SK-N-SH treated with all-trans-retinoic acid at 6 μM for 48 hours (cell line): ENCODE measurements around the gene CXorf65.

Experiments used
- OSR1 ChIP-seq: fragments of 250-450 bp; sonication (Bioruptor Pico); IDR thresholded peaks from 2 replicates; pipeline ENCODE4 v1.8.0; 2022; ENCODE audit warnings: moderate library complexity, mild to moderate bottlenecking, inconsistent platforms
- TCF4 ChIP-seq: fragments of 250-450 bp; sonication (Bioruptor Pico); IDR thresholded peaks from 2 replicates; pipeline ENCODE4 v1.8.0; 2021; ENCODE audit warnings: mild to moderate bottlenecking, moderate library complexity, borderline replicate concordance
- ZFP30 ChIP-seq: fragments of 450-650 bp; formaldehyde crosslinking; IDR thresholded peaks from 2 replicates; pipeline ENCODE4 v1.5.0; 2022; ENCODE audit warnings: mild to moderate bottlenecking, moderate library complexity
- ZNF565 ChIP-seq: fragments of 450-650 bp; formaldehyde crosslinking; conservative IDR thresholded peaks from 2 replicates; pipeline ENCODE4 v1.5.0; 2020; ENCODE audit warnings: low read depth, mild to moderate bottlenecking, moderate library complexity
- TF ChIP-seq, protein P1 (sequence below): fragments of 250-450 bp; sonication (Bioruptor Pico); IDR thresholded peaks from 2 replicates; pipeline ENCODE4 v1.8.0; 2021; ENCODE audit warnings: low read depth, mild to moderate bottlenecking, moderate library complexity, borderline replicate concordance

DNA sequence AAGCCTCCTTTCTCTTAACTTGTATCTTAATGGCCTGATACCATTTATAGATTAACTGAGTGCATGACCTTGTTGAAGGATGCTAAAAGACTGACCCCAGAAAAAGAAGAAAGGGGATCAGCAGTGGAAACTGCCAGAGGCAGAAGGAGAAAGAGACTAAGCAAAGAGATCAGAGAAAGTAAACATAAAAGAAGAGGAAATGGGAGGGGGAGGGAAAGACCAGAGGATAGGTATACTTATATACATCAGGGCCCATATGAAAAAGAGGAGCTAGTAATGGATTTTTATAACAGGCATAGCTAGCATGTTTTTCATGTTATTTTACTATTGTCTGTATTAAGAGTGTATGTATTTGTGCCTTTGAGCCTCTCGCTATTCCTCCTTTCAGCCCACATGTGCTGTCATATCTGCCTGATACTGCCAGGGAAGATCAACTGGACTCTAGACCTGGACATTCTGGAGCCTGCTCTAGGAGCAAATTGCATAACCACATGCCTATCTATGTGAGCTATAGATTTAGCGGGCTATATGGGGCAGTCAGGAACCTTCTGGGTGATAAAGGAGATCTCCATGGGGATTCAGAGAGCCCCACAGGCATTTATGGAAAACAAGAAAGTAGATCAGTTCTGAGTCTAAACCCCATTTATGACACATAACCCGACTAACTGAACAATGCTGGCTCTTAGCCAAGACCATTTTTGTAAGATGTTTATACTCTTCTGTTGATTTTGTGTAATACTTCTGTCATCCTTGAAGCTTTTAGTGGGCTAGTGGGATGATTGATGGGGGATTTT lies 25.0 kb downstream of the CXorf65 start:
- TF ChIP-seq, protein P1, sequence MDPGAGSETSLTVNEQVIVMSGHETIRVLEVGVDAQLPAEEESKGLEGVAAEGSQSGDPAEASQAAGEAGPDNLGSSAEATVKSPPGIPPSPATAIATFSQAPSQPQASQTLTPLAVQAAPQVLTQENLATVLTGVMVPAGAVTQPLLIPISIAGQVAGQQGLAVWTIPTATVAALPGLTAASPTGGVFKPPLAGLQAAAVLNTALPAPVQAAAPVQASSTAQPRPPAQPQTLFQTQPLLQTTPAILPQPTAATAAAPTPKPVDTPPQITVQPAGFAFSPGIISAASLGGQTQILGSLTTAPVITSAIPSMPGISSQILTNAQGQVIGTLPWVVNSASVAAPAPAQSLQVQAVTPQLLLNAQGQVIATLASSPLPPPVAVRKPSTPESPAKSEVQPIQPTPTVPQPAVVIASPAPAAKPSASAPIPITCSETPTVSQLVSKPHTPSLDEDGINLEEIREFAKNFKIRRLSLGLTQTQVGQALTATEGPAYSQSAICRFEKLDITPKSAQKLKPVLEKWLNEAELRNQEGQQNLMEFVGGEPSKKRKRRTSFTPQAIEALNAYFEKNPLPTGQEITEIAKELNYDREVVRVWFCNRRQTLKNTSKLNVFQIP (CRISPR knock-in tag) = no peak
- no peak for TF ChIP-seq OSR1 (CRISPR knock-in tag)
- TF ChIP-seq ZNF565 (CRISPR knock-in tag) = no peak
- no peak for TF ChIP-seq ZFP30
- no peak for TF ChIP-seq TCF4 (CRISPR knock-in tag)
